Central memory CD4-positive, alpha-beta T cell (primary cell): ENCODE measurements around the gene NMNAT2.
"Not testable (repeated sequence)": the region's sequence is repeated elsewhere in the genome, so short reads cannot be mapped to it uniquely, and the experiment has no call there.

Experiments
- DNase-seq: peaks from one replicate; pipeline ENCODE4 v3.0.0; 2022
- total RNA-seq, 3 experiments: gene quantifications; one replicate each; lab custom pipeline; 2026; lab: John Stamatoyannopoulos, UW

The NMNAT2 gene
- 0 reads per million in 3 experiments for total RNA-seq

DNA sequence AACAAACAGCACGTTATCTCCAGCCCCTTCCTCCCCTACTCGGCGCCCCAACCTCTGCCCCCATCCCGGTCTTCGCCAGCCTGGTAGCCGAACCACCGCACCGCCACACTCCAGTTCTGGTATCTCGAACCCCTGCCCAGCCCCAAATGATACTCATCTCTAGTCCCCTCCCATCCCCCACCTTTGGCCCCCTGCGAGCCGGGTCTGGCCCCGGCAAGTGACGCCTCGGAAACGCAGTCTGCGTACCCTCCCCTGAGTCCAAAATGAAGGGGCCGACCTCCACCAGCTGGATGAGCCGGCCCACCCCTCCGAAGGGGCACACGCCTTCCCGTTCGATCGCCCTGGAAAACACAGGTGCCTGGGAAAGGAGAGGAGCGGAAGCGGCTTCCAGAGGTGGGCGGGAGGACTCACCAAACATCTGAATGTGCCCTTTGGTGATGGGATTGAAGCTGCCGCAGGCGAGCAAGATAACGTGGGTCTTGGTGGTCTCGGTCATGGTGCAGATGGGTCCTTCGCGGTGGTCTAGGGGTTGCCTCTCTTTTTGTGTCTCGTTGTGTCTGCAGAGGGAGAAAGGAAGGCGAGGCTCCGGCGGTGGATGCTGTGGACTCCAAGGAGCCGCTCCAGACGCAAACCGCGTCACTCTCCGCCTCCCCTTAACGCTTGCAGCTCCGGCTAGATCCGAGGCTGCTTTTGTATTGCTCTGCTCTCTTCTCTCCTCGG lies at the start of gene NMNAT2:
Gene NMNAT2, minus strand, starts transcription at position 609 of the 720 bp plus-strand sequence. Its CDS starts 113 bp downstream, at position 496.
- DNase-seq, result no peak

- no peak for DNase-seq
These were observed 49.5 kb upstream of the NMNAT2 start for GRCh38 chr1:183467687-183468086.

DNA sequence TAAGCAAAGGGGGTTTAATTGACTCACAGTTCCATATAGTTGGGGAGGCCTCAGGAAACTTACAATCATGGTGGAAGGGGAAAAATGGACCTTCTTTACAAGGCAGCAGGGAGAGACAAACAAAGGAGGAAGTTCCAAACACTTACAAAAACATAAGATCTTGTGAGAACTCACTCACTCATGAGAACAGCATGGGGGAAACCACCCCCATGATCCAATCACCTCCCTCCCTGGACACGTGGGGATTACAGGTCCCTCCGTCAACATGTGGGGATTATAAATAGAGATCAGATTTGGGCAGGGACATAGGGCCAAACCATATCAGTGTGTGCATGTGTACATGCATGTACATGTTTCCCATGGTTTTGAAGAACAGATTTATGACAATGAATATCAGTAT lies 48.6 kb upstream of the NMNAT2 start:
- no peak for DNase-seq

DNA sequence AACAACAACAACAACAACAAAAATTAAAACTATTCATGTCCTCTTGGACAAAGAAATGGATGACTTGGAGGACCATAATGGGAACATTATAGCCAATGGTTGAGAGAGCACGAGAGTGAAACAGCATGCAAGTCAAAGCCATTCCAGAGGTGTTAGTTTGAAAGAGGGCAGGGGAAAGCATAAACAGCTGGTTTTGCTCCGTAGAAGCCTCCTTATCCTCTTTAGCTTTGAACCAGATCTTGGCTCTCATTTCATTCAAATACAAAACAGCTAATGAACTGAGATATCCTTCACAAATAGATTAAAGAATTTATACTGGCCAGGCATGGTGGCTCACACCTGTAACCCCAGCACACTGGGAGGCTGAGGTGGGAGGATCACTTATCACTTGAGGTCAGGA lies 45.4 kb upstream of the NMNAT2 start:
- no peak for DNase-seq

- no peak for DNase-seq
These were observed 43.2 kb upstream of the NMNAT2 start for GRCh38 chr1:183461350-183461749.

DNA sequence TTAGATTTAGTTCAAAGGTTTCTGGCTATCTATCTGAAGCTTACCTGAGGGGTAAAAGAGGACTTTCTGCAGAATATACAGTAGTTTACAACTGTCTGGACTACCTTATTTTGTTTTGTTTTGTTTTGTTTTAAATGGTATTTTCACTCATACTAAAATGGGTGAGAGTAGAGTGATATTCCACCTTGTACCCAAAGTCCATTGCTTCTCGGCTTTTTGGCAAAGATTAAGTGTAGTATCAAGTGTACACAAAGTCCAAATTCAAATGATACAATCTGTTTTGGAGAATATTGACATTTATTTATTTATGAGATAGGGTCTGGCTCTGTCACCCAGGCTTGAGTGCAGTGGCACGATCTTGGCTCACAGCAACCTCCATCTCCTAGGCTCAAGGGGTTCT lies 42.4 kb upstream of the NMNAT2 start:
- DNase-seq, result no peak

GRCh38 chr1:183457449-183457848 lies 39.3 kb upstream of the NMNAT2 start:
- DNase-seq, result no peak

- DNase-seq, result no peak
These were observed 38.6 kb upstream of the NMNAT2 start for GRCh38 chr1:183456826-183457225.

- no peak for DNase-seq
These were observed 36.2 kb upstream of the NMNAT2 start for GRCh38 chr1:183454377-183454776.

DNA sequence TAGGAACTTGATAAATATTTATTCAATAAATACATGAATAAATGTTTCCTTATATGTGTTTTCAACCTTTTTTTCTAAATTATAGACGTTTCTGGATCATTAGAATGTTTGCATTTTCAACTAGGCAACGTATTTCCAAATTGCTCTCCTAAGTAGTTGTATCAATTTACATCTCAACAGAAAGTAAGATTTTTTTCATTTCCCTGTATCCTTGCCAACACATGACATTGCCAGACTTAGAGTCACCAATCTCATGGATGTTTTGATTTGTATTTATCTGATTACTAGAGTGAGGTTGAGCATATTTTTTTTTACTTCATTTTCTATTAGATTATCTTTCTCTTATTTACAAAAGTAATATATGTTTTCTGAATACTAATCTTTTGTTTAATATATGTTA lies 31.9 kb upstream of the NMNAT2 start:
- no peak for DNase-seq

DNA sequence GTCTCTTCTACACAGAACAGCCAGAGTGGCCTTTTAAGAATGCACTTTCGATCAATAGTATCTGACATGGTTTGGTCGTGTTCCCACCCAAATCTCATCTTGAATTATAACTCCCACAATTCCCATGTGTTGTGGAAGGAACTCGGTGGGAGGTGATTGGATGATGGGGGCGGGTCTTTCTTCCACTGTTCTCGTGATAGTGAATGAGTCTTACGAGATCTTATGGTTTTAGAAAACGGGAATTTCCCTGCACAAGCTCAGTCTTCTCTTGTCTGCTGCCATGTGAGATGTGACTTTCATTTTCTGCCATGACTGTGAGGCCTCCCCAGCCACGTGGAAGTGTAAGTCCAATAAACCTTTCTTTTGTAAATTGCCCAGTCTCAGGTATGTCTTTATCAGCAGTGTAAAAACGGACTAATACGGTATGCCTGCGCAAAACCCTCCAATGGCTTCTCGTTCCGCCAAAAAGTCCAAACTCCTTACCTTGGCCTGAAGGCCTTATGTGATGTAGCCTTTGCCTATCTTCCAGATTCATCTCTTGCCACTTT lies 31.1 kb upstream of the NMNAT2 start:
- DNase-seq, result no peak

GRCh38 chr1:183444243-183444642 lies 26.1 kb upstream of the NMNAT2 start:
- DNase-seq, result no peak

DNA sequence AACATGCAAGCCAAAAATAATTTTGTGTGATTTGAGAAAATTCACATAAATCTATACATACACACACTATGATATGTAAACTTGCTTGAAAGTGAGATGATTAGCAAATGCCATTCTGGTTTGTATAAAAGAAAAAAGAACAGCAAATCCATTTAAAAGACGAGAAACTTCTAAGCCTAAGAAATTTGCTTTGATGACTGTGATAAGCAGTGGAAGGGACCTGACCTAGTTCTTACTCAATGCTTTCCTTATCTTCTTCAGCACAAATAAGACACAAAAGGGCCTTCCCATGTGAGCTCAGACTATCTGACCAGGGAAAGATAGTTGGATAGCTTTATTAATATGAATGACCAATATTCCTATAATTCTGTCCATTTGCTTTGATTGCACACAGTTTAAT lies 25.3 kb upstream of the NMNAT2 start:
- no peak for DNase-seq

DNA sequence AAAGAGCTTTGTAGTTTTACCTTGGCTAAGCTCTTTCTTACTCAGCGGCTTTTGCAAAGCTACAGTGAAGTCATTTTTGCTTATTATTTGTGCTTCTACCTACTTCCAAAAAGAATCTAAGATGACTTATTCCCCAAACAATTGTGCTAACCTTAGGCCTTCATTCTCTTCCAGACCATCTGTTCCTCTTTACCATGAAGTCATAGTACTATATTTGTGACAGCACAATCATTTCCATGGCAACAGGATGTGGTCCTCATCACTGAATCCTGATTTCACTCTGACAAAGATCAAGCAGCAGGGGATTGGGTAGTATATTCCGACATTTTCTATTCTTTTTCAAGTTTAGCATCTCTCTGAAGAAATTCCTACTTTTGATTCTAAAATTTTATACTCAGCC lies 24.8 kb upstream of the NMNAT2 start:
- no peak for DNase-seq

DNA sequence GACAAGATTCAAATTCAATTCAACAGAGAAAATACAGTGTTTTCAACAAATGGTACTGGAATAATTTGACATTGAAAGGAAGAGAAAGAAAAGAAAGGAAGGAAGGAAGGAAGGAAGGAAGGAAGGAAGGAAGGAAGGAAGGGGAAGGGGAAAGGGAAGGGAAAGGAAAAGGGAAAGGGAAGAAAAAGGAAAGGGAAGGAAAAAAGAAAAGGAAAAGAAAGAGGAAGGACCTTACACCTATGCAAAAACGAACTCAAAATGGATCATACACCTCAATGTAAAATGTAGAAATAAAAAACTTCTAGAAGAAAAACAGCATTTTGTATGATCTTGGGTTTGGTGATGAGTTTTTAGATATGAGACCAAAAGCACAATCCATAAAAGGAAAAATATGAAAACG lies 19.9 kb upstream of the NMNAT2 start:
- no peak for DNase-seq

DNA sequence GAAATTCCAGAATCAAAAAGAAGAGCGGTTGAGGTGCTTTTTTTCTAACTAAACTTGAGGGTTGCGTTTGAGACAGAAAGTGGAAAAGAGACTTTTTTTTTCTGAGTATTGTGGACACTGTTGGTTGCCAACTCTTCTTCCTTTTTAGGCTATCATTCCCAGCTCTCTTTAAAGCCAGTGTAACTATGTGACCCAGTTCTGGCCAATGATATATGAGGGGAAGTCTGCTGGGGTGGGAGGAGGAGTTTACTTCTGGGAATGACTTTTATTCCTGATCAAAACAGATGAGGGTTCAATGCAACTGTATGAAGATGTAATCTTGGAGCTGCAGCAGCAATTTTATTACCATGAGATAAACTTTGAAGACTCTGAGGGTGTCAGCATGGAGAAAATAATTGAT lies 17.3 kb upstream of the NMNAT2 start:
- no peak for DNase-seq

- DNase-seq, result no peak
These were observed 15.5 kb upstream of the NMNAT2 start for GRCh38 chr1:183433703-183434102.

- no peak for DNase-seq
These were observed 14.3 kb upstream of the NMNAT2 start for GRCh38 chr1:183432548-183432875.

GRCh38 chr1:183431840-183432547 lies 13.8 kb upstream of the NMNAT2 start:
- no peak for DNase-seq

GRCh38 chr1:183427591-183427990 lies 9.4 kb upstream of the NMNAT2 start:
- DNase-seq, result not testable (repeated sequence)

DNA sequence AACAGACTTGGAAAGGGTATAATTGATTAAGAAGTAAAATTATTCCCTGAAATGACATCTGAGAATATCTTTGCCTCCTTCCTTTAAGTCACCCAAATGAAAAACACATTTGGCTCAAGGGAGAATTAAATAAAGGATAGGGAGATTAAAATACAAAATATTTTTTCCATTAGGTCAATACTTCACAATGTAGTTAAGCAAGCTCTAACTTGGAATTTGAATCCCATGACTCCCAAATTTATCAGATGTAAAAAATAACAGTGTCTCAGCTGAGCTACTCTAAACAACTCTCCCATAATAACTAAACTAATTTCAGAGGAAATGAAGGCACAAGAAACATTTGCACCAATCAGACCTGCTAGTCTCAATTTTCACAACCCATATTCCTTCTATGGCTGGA lies 6.5 kb upstream of the NMNAT2 start:
- no peak for DNase-seq

DNA sequence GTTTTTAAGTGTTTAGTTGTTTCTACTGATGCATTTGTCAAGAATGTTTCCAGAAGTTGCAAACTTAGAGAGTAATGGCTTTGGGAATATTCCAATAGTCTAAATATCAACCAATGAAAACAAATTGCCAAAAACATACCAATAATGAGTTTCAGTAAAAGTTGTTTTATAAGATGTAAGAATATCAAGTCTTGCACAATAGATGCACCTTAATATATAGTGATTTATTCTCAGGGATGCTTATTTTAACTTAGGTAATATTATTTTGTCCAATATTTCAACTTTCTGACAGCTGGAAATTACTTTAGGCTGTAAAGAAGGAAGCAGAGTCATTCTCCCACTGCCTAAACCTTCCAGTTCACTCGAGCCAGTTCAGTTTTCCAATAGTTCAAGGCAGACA lies 5.4 kb upstream of the NMNAT2 start:
- DNase-seq, result no peak

GRCh38 chr1:183419399-183419798 lies 1.2 kb upstream of the NMNAT2 start:
- no peak for DNase-seq

DNA sequence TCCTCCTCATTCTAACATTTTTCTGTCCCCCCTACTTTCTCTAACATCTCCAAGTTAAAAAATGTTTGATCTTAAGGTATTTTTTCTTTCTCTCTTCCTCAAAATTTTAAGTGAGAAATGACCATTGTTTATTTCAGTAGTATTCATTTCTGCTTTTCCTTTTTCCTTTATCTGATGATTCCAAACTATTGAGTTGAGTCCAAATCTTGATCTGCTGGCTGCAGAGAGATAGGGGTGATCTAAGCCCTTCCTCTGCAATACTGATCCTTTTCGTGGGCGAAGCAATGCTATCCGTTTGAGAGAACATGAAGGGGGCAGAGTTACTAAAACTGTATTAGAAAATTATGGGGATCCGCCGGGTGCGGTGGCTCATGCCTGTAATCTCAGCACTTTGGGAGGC lies 516 bp upstream of the NMNAT2 start:
- DNase-seq, result no peak
